NCI-H2196 (cell line): ENCODE data around the gene TAMALIN.

Experiments
- DNase-seq: peaks from one replicate; lab custom pipeline; 2025; ENCODE audit not compliant: unreplicated experiment; lab: John Stamatoyannopoulos, UW

TAMALIN gene

GRCh38 chr12:52054833-52055730, 48.3 kb downstream of the TAMALIN start:
- no peak for DNase-seq

GRCh38 chr12:52055731-52056711, 49.3 kb downstream of the TAMALIN start:
- DNase-seq, result no peak

GRCh38 chr12:52056801-52057637, 50.3 kb downstream of the TAMALIN start:
- no peak for DNase-seq

- DNase-seq, result no peak
These were observed 51.2 kb downstream of the TAMALIN start for GRCh38 chr12:52057638-52058576.

GRCh38 chr12:52058631-52059361, 52.0 kb downstream of the TAMALIN start:
- no peak for DNase-seq

GRCh38 chr12:52059582-52060497, 53.1 kb downstream of the TAMALIN start:
- DNase-seq, result no peak

GRCh38 chr12:52060498-52061177, 53.9 kb downstream of the TAMALIN start:
- no peak for DNase-seq

GRCh38 chr12:52061470-52062166, 54.9 kb downstream of the TAMALIN start:
- no peak for DNase-seq

GRCh38 chr12:52062167-52063081, 55.7 kb downstream of the TAMALIN start:
- no peak for DNase-seq

- no peak for DNase-seq
These were observed 56.6 kb downstream of the TAMALIN start for GRCh38 chr12:52063082-52063924.

- DNase-seq, result no peak
These were observed 57.4 kb downstream of the TAMALIN start for GRCh38 chr12:52063981-52064649.
